GM10847 (cell line): ENCODE measurements around the gene TMEM108.

ENCODE experiments used
- POLR2A ChIP-seq: IDR thresholded peaks from 2 replicates; pipeline ENCODE4 v1.6.1; 2011; ENCODE audit not compliant: insufficient read length; ENCODE audit errors: extremely low read depth

Gene TMEM108

DNA sequence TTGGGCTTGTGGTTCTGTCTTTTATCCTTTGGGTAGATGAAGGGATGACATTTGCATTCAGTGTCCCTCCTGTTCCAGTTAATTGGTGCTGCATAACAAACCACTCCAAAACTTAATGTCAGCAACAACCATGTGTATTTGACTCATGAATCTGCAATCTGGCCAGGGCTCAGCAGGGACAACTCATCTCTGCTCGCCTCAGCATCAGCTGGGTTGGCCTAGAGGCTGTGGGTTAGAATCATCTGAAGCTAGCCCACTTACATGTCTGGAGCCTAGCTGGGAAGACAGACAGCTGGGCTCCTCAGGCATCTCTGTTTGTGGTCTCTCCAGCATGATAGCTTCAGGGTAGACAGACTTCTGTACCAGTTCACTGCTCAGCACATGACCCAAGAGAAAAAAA lies 92.0 kb downstream of the TMEM108 start:
- no peak for TF ChIP-seq POLR2A

- TF ChIP-seq POLR2A: no peak
Observed at GRCh38 chr3:133135306-133135705, 97.1 kb downstream of the TMEM108 start.

DNA sequence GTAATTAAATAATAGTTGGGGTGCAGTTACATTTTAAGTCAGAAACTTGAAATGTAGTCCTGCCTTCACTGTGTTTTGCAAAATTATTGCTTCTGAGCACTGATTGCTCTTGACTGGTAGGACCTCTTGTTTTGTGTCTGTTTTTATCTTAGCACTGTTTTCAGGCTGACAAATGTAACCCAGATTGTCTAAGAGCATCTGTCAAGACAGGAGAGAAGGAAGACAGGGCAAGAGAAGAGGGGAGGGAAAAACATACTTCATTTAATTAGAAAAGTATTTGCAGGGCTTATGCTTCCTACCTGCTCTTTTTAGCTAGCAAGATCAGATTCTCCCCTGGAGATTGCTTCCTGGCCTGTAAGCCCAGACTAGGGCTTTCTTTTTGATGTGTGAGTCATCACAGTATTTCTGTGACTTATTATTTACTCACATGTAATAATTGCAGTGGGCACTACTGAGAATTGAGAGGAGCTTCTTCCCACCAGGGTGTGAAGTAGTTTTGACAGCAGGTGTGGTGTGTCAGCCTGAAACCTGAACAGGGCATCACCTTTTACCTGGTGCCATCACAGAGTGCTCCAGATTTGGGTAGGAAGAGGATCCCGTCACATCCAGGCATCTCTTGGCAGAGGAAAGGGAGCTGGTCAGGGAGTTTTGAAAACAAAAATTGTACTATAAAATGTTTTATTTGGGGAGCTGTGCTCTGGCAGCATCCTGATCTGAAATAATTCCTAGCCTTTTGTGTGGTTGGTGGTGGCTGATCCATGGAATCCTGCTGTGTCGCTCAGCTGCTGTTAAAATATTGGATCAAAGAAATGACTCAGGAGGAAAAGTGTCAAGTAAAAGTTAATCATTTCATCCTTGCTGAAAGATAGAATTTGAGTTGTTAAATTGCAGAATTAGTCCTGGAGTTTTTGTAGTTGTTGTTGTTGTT lies 98.2 kb downstream of the TMEM108 start:
- TF ChIP-seq POLR2A: no peak

DNA sequence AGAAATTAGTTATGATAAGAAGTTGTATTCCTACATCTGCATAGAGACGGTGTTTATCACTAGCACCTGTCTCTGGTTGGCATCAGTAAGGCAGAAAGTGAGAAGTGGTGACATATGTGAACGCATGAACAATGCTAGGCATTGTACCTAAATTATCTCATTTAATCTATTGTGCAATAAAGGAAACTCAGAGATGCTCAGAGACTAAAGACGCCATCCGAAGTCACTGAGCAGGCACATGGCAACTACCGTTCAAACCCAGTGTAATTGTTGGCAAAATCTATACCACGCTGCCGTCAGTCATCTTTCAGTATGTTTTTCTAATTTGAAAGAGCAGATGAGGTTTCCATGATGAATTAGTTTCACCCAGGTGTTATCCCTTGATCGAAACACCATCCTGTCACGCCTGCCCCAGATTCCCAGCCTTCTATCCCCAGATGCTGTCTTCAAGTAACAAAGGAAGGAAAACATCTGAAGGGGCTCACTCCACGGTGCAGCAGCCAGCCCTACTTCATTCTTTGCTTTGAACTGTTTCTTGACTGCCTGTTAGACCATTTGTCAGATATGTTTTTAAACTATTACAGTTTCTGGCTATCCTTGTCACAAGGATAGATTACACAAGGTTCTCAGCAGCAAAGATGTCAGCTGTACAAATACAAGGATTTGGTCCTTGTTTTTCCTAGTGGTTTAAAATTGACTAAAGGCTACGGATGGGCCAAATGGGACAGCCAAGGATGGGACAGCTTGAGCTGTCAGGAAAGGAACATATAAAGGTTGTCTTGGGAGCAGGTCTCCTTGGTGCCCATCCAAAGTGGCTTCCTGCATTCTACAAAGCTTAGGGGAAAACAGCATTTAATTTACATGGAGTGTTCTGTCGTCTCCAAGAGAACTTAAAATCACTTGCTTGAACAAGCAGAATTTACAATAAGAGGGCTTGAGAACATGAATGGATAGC lies 99.1 kb downstream of the TMEM108 start:
- TF ChIP-seq POLR2A: no peak

GRCh38 chr3:133138017-133138416 lies 99.8 kb downstream of the TMEM108 start:
- TF ChIP-seq POLR2A: no peak

DNA sequence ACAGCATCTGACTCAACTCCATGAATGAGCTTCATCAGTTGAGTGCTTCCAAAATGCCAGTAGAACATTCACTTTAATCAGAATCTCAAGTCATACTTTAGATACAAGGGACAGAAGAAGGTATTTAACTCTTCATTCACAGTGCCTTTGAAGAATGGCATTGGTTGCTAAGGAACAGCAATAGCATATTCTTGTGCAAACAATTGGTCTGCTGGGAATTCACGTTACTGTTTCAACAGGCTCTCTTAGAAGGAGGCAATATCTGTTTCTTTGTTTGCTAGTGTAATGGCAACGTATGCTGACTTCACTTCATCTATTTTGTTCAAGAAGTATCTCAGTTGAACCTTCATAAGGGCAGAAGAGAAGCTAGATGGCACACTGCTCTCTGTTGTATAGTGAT lies 113.9 kb downstream of the TMEM108 start:
- no peak for TF ChIP-seq POLR2A

DNA sequence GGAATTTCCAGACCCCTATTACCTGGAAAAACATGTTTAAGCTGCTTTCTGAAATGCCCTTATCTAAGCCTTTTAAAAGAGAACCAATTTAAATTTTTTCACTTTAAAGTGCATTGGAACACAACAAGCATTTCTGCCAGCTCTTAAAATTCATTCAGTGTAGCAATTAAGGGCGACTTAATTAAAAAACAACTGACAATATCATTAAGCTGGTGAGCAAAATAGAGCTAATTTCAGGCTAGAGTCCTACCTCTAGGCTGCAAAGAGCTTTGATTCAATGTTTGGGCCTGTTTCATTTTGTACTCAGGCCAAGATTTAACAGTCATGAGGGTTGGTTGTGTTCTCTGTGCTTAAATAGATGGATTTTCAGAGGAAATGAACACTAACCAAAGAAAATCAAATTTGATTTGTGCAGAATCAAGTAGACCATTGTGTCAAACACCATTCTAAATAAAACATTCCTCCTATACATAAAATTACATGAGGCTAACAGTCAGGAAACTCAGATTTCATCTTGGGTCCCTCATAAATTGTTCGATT lies 114.6 kb downstream of the TMEM108 start:
- no peak for TF ChIP-seq POLR2A

DNA sequence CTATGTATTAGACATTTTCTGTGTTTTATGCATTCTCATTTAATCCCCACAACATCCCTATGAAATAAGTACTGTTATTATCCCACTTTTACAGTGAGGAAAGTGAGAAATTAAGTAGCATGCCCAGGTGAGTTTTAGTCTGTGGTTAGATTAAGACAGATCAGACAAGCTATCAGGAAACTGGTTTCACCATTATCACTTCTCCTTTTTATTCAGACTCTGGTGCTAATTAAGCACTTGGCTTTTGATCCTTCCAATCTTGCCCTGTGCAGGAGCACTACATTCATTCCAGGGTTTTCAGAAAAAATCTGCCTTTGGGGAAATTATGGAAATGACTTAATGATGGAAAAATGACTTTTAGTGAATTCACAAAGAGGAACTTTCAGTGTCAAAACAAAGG lies 115.2 kb downstream of the TMEM108 start:
- no peak for TF ChIP-seq POLR2A

GRCh38 chr3:133157716-133158115 lies 119.5 kb downstream of the TMEM108 start:
- TF ChIP-seq POLR2A: no peak

GRCh38 chr3:133158686-133159085 lies 120.5 kb downstream of the TMEM108 start:
- no peak for TF ChIP-seq POLR2A

DNA sequence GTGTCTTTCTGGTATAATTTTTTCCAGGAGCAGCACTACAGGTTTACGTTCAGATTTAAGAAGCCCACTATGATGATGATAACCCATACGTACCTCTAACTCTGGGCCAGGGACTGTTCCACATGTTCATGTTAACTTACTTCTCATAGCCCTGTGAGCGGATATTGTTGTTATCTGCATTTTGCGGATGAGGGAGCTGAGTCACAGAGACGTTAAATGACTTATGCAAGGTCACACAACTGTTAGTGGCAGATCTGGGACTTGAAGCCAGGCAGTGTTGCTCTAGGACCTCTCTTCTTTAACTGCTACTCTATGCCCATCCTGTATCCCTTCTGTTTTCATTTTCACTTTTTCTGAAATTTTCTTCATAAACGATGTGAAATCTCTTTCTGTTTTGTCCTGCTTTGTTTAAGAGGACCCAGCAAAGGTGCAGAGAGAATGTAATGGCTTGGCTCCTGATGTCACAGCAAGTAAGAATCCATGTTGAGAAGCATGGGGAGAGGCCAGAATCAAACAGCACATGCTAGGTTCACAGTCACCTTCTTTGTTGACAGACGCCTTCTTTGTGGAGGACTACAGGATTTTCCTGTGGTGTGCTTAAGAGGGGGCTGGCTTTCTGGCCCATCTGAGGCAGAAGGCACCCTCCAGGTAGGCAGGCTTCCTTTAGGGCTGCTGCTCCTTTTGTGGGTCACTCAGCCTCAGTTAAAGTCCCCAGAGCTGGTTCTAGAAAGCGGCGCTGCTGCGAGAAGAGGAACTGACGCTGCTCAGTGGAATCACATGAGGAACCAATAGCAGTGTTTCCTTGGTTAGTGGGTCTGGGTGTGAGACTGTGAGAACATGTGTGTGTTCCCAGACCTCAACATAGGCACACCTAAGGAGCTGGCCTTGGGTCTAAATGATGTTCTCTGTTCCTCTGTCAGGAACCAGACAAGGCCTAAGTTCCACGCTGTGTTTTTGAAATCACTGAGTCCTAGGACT lies 121.6 kb downstream of the TMEM108 start:
- TF ChIP-seq POLR2A: no peak

GRCh38 chr3:133161656-133162055 lies 123.5 kb downstream of the TMEM108 start:
- TF ChIP-seq POLR2A: no peak

GRCh38 chr3:133162265-133162664 lies 124.1 kb downstream of the TMEM108 start:
- TF ChIP-seq POLR2A: no peak

DNA sequence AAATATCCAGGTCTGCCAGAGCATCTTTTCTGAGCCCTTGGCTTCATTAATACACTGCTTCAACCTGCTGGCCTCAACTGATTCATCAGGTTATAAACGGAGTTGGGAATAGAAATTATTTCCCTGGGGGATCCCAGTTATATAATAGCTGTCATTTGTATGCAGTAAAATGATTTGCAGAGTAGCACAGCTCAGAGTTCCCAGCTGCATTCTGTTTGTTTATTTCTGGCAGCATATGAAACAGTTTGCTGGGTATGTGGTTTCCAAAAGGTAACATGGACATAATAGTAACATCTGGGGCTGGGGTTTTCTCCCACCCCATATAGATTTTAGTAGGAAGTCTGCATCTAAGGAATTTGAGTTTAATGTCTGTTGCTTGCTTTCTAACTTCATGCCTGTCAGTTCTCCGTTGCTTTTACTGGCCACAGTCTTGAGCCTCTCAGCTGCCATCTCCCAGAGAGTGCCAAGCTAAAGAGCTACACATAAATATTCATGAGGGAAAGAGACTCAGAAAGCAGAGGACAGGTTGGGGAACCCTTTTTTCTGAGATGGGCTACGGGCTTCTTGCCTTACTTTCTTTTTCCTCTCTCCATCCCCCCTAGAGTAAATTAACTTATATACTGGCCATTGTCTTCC lies 124.6 kb downstream of the TMEM108 start:
- no peak for TF ChIP-seq POLR2A
